DND-41 (cell line): Measurements from ENCODE around the gene RICTOR.

Experiments used
- ATAC-seq: fragments of 200-7000 bp; cut with Tn5 transposase; 3 replicates; pipeline ENCODE4 v1.9.1; 2021; ENCODE audit warnings: low read depth; ENCODE audit not compliant: insufficient read depth
- DNase-seq: peaks from one replicate; pipeline ENCODE4 v3.0.0-alpha.2; 2020
- H2AFZ ChIP-seq: 2 replicates; pipeline ENCODE4 v1.6.0; 2012; ENCODE audit warnings: low read depth, low read length
- H3K27ac ChIP-seq: 2 replicates; pipeline ENCODE4 v1.5.1; 2012; ENCODE audit warnings: low read length, inconsistent platforms
- H3K27me3 ChIP-seq: fragments of 200-600 bp; sonication (generic); 2 replicates; pipeline ENCODE4 v1.6.0; 2012; ENCODE audit warnings: low read length, mild to moderate bottlenecking, inconsistent platforms; ENCODE audit not compliant: insufficient read depth, poor library complexity
- H3K36me3 ChIP-seq: 2 replicates; pipeline ENCODE4 v1.5.1; 2012; ENCODE audit warnings: low read length, inconsistent platforms; ENCODE audit not compliant: insufficient read depth
- H3K4me1 ChIP-seq: 2 replicates; pipeline ENCODE4 v1.5.1; 2012; ENCODE audit warnings: mild to moderate bottlenecking, low read length; ENCODE audit not compliant: insufficient read depth
- H3K4me2 ChIP-seq: 2 replicates; pipeline ENCODE4 v1.6.0; 2012; ENCODE audit warnings: mild to moderate bottlenecking, moderate library complexity, low read length, inconsistent platforms; ENCODE audit not compliant: insufficient read depth
- H3K4me3 ChIP-seq, 2 experiments: fragments of 200-600 bp in 1 of 2; shearing (Covaris generic) in 1 of 2; 2 replicates each; pipeline ENCODE4 v1.5.1; 2012 to 2016; ENCODE audit warnings: inconsistent platforms in 2 of 2, low read length in 2 of 2, mild to moderate bottlenecking in 2 of 2, low read depth in 1 of 2, moderate library complexity in 1 of 2
- H3K79me2 ChIP-seq: 2 replicates; pipeline ENCODE4 v1.6.0; 2012; ENCODE audit warnings: low read length, inconsistent platforms; ENCODE audit not compliant: insufficient read depth
- H3K9ac ChIP-seq: 2 replicates; pipeline ENCODE4 v1.6.0; 2012; ENCODE audit warnings: low read depth, mild to moderate bottlenecking, inconsistent platforms, low read length, moderate library complexity
- H3K9me3 ChIP-seq: 2 replicates; pipeline ENCODE4 v1.5.1; 2012; ENCODE audit warnings: low read length, moderate library complexity, mild to moderate bottlenecking, inconsistent platforms; ENCODE audit not compliant: insufficient read depth, severe bottlenecking
- H4K20me1 ChIP-seq: 2 replicates; pipeline ENCODE4 v1.6.0; 2012; ENCODE audit warnings: low read length; ENCODE audit not compliant: insufficient read depth
- EZH2 ChIP-seq: IDR thresholded peaks from 3 replicates; pipeline ENCODE4 v1.6.1; 2012; ENCODE audit warnings: borderline replicate concordance, low read depth, mild to moderate bottlenecking, moderate library complexity, low read length, inconsistent platforms; ENCODE audit not compliant: severe bottlenecking
- TF ChIP-seq, protein P1 (sequence below): IDR thresholded peaks from 2 replicates; pipeline ENCODE4 v1.5.1; 2012; ENCODE audit warnings: borderline replicate concordance, low read length, moderate library complexity, mild to moderate bottlenecking; ENCODE audit not compliant: poor library complexity, severe bottlenecking; ENCODE audit errors: extremely low read depth

Gene RICTOR

DNA sequence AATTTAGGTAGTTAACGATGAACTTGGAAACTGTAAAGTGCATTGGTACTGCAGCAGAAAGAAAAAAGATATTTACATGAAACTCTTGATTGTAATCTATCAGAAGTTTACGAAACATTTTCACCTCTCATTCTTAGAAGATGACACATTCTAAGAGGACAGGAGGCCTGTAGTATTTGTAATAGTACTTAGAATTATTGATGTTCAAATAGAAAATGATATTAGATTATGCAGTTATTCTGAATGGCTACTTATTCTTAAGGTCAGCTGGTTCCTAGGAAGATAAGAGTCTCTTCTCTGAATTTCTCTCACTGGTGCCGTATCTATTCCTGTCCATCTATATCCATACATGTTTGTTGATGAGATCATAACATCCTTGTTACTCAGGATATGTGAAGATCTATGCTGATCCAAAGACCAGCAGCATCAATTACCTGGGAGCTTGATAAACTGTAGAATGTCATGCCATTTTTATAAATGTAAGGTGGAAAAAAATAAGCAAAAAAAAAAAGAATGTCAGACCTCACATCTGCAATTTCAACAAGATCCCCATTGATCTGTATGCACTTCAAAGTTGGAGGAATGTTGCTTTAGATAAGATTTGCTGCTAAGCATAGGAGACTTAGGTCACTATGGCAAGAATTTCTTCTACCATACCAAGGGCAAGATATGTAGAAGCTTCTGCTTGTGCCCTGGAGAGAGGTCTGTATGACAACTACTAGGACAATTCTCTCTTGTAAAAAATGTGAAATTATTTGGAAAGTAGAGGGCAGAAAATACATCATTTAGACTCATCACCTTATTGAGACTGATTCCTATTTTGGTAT lies 42.4 kb upstream of the RICTOR start:
- ATAC-seq, result no peak
- no peak overlapping the region for H2AFZ ChIP-seq
- TF ChIP-seq EZH2, result no peak
- TF ChIP-seq, protein P1, sequence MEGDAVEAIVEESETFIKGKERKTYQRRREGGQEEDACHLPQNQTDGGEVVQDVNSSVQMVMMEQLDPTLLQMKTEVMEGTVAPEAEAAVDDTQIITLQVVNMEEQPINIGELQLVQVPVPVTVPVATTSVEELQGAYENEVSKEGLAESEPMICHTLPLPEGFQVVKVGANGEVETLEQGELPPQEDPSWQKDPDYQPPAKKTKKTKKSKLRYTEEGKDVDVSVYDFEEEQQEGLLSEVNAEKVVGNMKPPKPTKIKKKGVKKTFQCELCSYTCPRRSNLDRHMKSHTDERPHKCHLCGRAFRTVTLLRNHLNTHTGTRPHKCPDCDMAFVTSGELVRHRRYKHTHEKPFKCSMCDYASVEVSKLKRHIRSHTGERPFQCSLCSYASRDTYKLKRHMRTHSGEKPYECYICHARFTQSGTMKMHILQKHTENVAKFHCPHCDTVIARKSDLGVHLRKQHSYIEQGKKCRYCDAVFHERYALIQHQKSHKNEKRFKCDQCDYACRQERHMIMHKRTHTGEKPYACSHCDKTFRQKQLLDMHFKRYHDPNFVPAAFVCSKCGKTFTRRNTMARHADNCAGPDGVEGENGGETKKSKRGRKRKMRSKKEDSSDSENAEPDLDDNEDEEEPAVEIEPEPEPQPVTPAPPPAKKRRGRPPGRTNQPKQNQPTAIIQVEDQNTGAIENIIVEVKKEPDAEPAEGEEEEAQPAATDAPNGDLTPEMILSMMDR, result no peak

DNA sequence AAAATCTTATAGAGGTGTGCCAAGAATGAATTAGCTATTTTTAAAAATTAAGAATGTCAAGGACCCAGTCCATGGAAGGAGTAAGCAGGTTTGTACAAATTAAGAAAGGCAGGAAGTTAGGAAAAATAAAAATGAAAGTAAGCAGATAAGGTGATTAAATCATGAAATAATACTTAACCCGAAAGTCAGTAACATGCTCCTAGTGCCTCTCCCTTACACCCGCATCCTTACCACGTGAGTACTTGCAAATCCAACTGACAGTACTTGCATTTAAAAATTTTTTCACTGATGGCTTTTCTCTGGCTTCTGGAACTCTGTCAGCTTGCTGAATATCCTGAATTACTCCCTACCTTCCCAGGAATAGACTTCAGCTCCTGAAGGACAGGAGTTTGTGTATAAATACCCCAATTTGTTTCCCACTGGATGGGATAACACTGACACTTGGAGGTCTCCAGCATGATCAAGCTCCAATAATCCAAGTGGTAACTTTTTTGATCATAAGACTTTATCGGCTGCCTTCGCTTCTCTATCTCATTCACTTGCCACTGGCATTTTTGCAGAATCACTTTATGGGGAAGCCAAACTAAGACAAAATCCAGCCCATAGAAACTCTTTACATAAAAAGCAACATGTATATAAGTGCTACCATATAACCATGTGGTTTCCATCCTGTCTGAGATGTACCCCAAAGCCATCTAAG lies 41.6 kb upstream of the RICTOR start:
- H3K4me3 ChIP-seq, result no peak overlapping the region
- H3K9me3 ChIP-seq, result no peaks in the 10 kb centered on the region
- no peak overlapping the region for H2AFZ ChIP-seq
- H3K27ac ChIP-seq, result no peak overlapping the region
- no peak overlapping the region for H3K9ac ChIP-seq
- H3K79me2 ChIP-seq, result no peaks in the 10 kb centered on the region
- ATAC-seq (no peak), DNase-seq (no peak)
- H3K36me3 ChIP-seq, result no peaks in the 10 kb centered on the region
- no peak overlapping the region for H3K4me2 ChIP-seq
- no peaks in the 10 kb centered on the region for H4K20me1 ChIP-seq
- TF ChIP-seq, protein P1, result no peak
- no peak for TF ChIP-seq EZH2
- H3K27me3 ChIP-seq, result no peaks in the 10 kb centered on the region
- H3K4me1 ChIP-seq, result no peaks in the 10 kb centered on the region

More for the DNA sequence above, 42.4 kb upstream of the RICTOR start:
- no peaks in the 10 kb centered on the region for H3K36me3 ChIP-seq
- H3K27me3 ChIP-seq, result no peaks in the 10 kb centered on the region
- no peaks in the 10 kb centered on the region for H3K4me1 ChIP-seq
- H3K27ac ChIP-seq, result no peak overlapping the region
- H3K9me3 ChIP-seq, result no peaks in the 10 kb centered on the region
- DNase-seq, result no peak
- H3K4me2 ChIP-seq, result no peak overlapping the region
- no peaks in the 10 kb centered on the region for H4K20me1 ChIP-seq
- no peaks in the 10 kb centered on the region for H3K79me2 ChIP-seq
- H3K4me3 ChIP-seq, result no peak overlapping the region
- H3K9ac ChIP-seq, result no peak overlapping the region

DNA sequence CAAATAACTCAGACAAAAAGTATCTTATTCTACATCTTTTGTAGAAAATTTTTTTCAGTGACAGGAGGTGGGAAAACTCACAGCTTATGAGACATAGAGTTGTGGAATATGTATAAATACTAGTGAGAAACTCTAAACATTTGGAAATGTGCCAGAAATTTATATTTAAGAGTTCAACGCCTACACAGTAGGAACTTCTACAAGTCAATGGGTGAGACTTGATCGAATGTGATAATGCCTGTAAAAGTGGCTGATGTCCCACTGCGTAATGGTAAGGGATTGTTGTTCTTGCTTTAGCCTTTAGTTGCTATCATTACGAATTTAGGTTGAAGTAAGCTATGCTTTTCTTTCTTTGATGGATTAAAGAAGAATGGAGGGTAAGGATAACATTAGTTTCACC lies 40.0 kb upstream of the RICTOR start:
- DNase-seq (no peak), ATAC-seq (no peak)
- Histone ChIP-seq H4K20me1 (no peaks in the 10 kb centered on the region), H2AFZ (no peak overlapping the region), H3K4me2 (no peak overlapping the region), H3K9ac (no peak overlapping the region), H3K27ac (no peak overlapping the region), H3K36me3 (no peaks in the 10 kb centered on the region), H3K9me3 (no peaks in the 10 kb centered on the region), H3K4me3 (no peak overlapping the region), H3K27me3 (no peaks in the 10 kb centered on the region), H3K79me2 (no peaks in the 10 kb centered on the region), H3K4me1 (no peaks in the 10 kb centered on the region)
- TF ChIP-seq, protein P1, result no peak
- no peak for TF ChIP-seq EZH2
